ENCODE data around the gene EPOP. TPM values are rescaled to one million over a fixed set of nuclear protein-coding genes. Genes with fewer than 3 reads are reported as not detected.

EPOP gene
- total RNA-seq, 1 experiment from 2014 or later: 4.0 TPM

DNA sequence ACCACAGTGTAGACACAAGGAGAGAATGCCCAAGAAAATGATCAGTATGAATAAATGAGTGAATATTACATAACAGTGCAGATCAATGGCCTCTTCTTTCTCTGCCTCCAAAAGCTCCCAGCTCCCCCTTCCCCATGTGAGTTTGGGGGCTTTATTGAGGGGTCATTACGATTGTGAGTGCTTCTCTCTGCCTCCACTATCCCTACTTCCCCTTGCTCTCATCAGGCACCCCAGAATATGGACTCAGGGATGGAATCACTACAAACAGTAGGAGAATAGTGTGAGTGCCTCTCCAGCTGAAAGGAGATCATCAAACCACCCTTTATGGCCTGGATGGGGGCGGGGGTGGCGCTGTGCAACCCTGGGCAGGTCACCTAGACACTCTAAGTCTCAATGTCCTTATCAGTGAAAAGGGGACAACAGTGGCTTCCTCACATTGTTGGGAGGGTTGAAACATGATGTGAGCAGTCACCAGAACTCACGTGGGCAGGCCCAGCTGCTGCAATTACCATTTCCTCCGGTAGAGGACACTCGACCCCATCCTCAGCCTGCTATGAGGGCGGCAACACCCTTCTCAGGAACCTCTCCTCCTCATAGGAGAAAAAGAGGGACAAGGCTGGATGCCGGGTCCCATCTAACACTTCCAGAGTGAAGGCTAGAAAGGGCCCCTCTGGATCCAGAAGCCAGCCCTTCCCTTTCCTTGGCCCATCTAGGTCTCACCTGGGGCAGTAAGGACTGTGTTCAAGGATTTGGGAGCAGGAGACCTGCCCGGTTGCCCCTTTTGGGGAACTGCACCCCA, 2.1 kb upstream of the EPOP start:
- Histone ChIP-seq H3K4me1 (ENCODE audit: insufficient read depth, low read length, poor library complexity, severe bottlenecking) (no peaks in the 10 kb centered on the region), H3K27ac (ENCODE audit: low read depth, low read length, poor library complexity, severe bottlenecking) (no peak overlapping the region), H3K4me3 (ENCODE audit: low read depth, low read length, poor library complexity, severe bottlenecking) (no peak overlapping the region), H3K27me3 (replicated peaks; ENCODE audit: insufficient read depth, low read depth, low read length, poor library complexity) (peaks cover 5% of the 10 kb centered on the region), H3K9me3 (ENCODE audit: low read depth, low read length, poor library complexity, severe bottlenecking) (no peaks in the 10 kb centered on the region), H3K36me3 (ENCODE audit: insufficient read depth, low read length, poor library complexity, severe bottlenecking) (no peaks in the 10 kb centered on the region)
- TF ChIP-seq EZH2 (IDR thresholded peaks at IDR 0.05; ENCODE audit: borderline replicate concordance, low read depth, low read length, poor library complexity, severe bottlenecking): no peak
- TF ChIP-seq, protein P1, sequence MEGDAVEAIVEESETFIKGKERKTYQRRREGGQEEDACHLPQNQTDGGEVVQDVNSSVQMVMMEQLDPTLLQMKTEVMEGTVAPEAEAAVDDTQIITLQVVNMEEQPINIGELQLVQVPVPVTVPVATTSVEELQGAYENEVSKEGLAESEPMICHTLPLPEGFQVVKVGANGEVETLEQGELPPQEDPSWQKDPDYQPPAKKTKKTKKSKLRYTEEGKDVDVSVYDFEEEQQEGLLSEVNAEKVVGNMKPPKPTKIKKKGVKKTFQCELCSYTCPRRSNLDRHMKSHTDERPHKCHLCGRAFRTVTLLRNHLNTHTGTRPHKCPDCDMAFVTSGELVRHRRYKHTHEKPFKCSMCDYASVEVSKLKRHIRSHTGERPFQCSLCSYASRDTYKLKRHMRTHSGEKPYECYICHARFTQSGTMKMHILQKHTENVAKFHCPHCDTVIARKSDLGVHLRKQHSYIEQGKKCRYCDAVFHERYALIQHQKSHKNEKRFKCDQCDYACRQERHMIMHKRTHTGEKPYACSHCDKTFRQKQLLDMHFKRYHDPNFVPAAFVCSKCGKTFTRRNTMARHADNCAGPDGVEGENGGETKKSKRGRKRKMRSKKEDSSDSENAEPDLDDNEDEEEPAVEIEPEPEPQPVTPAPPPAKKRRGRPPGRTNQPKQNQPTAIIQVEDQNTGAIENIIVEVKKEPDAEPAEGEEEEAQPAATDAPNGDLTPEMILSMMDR (conservative IDR thresholded peaks at IDR 0.05; ENCODE audit: low read depth, low read length): peak; percentile 75
- POLR2A ChIA-PET (ENCODE audit: low non-redundant PET): interaction anchor here (0.6 kb wide), 1 partner anchor 171 kb away, joined by 3 read pairs; no protein-coding TSS in a partner anchor
- intact Hi-C loops (cut with micrococcal nuclease; ENCODE audit: unreplicated experiment): loop anchor here (2.0 kb wide), 1 partner anchor 58 kb away; no protein-coding TSS in a partner anchor
- CTCF ChIA-PET: interaction anchor here (0.8 to 0.9 kb wide), 2 partner anchors 14 to 58 kb away, joined by 3 to 5 read pairs; no protein-coding TSS in a partner anchor
- no TSS peak for BruUV-seq (replicated peaks)
- peak; percentile 79 for DNase-seq (ENCODE audit: low spot score)

DNA sequence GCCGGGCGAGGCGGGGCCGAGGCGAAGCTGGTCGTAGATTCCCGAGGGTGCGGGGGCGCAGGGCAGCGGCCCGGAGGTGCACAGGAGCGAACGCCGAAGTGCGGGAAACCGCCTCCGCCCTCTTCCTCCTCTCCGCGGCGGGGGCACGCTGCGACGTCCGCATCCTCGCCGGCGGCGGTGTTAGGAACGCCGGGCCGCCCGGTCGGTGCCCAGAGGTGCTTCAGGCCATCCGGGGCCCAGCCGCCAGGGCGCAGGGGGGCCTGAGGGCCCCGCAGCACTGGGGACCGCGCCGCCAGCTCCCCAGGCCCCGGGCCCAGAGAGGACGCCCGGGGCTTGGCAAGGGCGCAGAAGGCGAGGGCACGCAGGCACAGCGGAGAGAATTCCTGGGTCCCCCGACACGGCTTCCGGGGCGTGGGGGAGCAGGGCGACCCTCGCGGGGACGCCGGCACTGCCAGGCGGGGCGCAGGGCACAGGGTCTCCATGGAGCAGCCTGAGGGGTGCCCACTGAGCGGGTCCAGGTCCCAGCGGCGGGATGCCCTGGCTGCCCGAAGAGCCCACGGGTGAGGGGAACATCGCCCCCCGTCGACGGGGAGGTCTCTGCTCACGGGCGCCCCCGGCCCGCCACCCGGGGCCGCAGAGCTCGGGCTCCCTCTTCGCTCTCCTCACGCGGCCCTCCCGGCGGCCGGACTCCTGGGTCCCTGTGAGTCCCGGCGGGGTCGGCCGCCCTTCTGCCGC, 576 bp downstream of the EPOP start:
- intact Hi-C loops (cut with micrococcal nuclease; ENCODE audit: unreplicated experiment): no loop called here
- CTCF ChIA-PET: interaction anchor here (0.7 kb wide), 1 partner anchor 223 kb away, joined by 3 read pairs; no protein-coding TSS in a partner anchor
- Histone ChIP-seq H3K27me3 (replicated peaks; ENCODE audit: insufficient read depth, low read depth, low read length, poor library complexity) (peaks cover 8% of the 10 kb centered on the region), H3K4me1 (ENCODE audit: insufficient read depth, low read length, poor library complexity, severe bottlenecking) (no peaks in the 10 kb centered on the region), H3K9me3 (ENCODE audit: low read depth, low read length, poor library complexity, severe bottlenecking) (no peaks in the 10 kb centered on the region), H3K36me3 (ENCODE audit: insufficient read depth, low read length, poor library complexity, severe bottlenecking) (no peaks in the 10 kb centered on the region), H3K4me3 (ENCODE audit: low read depth, low read length, poor library complexity, severe bottlenecking) (peak overlapping the region; percentile 58), H3K27ac (ENCODE audit: low read depth, low read length, poor library complexity, severe bottlenecking) (peak overlapping the region; percentile 75)
- BruUV-seq (replicated peaks): no TSS peak
- no peak for TF ChIP-seq EZH2 (IDR thresholded peaks at IDR 0.05; ENCODE audit: borderline replicate concordance, low read depth, low read length, poor library complexity, severe bottlenecking)
- TF ChIP-seq, protein P1 (conservative IDR thresholded peaks at IDR 0.05; ENCODE audit: low read depth, low read length): peak; percentile 28; the same call in 1 of the 2 replicates
- no peak for DNase-seq (ENCODE audit: low spot score)
- POLR2A ChIA-PET (ENCODE audit: low non-redundant PET): no interaction called here

DNA sequence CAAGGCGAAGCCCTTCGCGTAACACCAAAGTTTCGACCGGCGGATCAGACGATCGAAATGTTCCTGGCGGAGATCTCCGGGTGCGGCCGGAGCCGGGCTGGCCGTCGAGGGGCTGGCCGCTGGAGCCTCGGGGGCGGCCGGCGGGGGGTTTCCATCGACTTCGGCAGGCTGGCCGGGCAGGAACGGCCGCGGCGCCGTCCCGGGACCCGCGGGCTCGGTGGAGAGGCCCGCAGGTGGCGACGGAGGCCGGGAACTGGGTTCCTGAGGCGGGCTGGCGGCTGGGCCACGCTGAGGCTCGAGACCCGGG, 1.1 kb downstream of the EPOP start:
- H3K27me3 ChIP-seq (replicated peaks; ENCODE audit: insufficient read depth, low read depth, low read length, poor library complexity): peaks cover 9% of the 10 kb centered on the region
- H3K9me3 ChIP-seq (ENCODE audit: low read depth, low read length, poor library complexity, severe bottlenecking): no peaks in the 10 kb centered on the region
- POLR2A ChIA-PET (ENCODE audit: low non-redundant PET): no interaction called here
- no peak overlapping the region for H3K27ac ChIP-seq (ENCODE audit: low read depth, low read length, poor library complexity, severe bottlenecking)
- no peaks in the 10 kb centered on the region for H3K36me3 ChIP-seq (ENCODE audit: insufficient read depth, low read length, poor library complexity, severe bottlenecking)
- no peaks in the 10 kb centered on the region for H3K4me1 ChIP-seq (ENCODE audit: insufficient read depth, low read length, poor library complexity, severe bottlenecking)
- no TSS peak for BruUV-seq (replicated peaks)
- peak overlapping the region; percentile 58 for H3K4me3 ChIP-seq (ENCODE audit: low read depth, low read length, poor library complexity, severe bottlenecking)
- intact Hi-C loops (cut with micrococcal nuclease; ENCODE audit: unreplicated experiment): no loop called here
- CTCF ChIA-PET: interaction anchor here (0.7 kb wide), 1 partner anchor 223 kb away, joined by 3 read pairs; no protein-coding TSS in a partner anchor
- DNase-seq (ENCODE audit: low spot score): no peak
- TF ChIP-seq, protein P1 (conservative IDR thresholded peaks at IDR 0.05; ENCODE audit: low read depth, low read length): no peak
- no peak for TF ChIP-seq EZH2 (IDR thresholded peaks at IDR 0.05; ENCODE audit: borderline replicate concordance, low read depth, low read length, poor library complexity, severe bottlenecking)

Data from A673 (cell line).